Skin of body (tissue), 2 donors: ENCODE results near the gene IDS. TPM values are rescaled to one million over a fixed set of nuclear protein-coding genes. Genes with fewer than 3 reads are reported as not detected.
"Not testable (repeated sequence)": the region's sequence is repeated elsewhere in the genome, so short reads cannot be mapped to it uniquely, and the experiment has no call there.

ENCODE experiments used
- DNase-seq: peaks from one replicate; lab custom pipeline; 2025; lab: John Stamatoyannopoulos, UW
- total RNA-seq: library from RNA; depleted of rRNA; stranded (reverse); fragments of >200 nt; gene quantifications from one replicate; pipeline ENCODE4 v1.2.3, GENCODE V29; 2014

Gene IDS, protein sequence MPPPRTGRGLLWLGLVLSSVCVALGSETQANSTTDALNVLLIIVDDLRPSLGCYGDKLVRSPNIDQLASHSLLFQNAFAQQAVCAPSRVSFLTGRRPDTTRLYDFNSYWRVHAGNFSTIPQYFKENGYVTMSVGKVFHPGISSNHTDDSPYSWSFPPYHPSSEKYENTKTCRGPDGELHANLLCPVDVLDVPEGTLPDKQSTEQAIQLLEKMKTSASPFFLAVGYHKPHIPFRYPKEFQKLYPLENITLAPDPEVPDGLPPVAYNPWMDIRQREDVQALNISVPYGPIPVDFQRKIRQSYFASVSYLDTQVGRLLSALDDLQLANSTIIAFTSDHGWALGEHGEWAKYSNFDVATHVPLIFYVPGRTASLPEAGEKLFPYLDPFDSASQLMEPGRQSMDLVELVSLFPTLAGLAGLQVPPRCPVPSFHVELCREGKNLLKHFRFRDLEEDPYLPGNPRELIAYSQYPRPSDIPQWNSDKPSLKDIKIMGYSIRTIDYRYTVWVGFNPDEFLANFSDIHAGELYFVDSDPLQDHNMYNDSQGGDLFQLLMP
- 25.4 TPM for total RNA-seq

DNA sequence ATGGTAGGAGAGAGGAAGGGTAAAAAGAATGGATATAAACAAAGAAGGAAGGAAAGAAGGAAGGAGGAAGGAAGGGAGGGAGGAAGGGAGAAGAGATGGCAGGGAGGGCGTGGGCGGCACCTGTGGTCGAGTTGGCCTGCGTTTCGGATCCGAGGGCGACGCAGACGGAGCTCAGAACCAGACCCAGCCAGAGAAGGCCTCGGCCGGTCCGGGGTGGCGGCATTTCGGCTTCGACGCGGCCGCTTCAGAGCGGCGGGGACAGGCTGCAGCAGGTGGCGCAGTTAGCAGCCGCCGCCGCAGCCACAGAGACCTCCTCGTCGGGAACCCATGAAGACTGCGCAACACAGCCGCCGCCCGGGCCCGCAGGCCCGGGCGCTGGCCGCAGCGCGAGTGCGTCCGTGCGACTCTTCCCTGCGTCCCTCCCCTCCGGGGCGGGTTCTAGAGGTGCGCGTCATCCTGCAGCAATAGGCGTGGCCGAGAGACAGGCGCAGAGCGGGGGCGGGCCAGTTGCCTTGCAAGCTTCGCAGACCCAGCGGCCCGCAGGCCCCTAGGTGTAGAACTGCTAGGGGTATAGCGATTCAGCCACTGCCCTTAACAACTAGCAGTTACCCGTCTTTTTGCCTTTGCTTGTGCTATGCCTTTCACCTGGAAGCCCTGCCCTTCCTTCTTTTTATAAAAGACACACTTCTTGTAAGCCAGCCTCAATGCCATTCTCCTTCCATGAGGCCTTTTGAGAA, at the start of gene IDS:
IDS (minus strand) TSS at position 392 of the 737 bp plus-strand sequence; CDS start at position 223, 169 bp downstream.
- peak; percentile 77 for DNase-seq

DNA sequence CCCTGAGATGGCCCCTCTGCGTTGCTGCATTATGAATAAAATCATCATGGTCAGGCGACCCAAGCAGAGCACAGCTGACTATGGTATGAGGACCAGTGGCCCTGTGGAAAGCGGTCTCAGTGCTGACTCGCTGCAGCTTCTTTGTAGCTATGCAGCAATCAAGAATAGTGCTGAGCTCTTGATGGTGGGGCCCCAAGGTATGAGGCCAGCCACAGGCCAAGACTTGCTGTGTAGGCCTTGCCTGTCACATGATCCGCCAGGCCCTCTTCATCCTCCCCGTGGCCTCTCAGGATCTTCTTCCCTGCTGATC, 46.8 kb upstream of the IDS start:
- not testable (repeated sequence) for DNase-seq

DNA sequence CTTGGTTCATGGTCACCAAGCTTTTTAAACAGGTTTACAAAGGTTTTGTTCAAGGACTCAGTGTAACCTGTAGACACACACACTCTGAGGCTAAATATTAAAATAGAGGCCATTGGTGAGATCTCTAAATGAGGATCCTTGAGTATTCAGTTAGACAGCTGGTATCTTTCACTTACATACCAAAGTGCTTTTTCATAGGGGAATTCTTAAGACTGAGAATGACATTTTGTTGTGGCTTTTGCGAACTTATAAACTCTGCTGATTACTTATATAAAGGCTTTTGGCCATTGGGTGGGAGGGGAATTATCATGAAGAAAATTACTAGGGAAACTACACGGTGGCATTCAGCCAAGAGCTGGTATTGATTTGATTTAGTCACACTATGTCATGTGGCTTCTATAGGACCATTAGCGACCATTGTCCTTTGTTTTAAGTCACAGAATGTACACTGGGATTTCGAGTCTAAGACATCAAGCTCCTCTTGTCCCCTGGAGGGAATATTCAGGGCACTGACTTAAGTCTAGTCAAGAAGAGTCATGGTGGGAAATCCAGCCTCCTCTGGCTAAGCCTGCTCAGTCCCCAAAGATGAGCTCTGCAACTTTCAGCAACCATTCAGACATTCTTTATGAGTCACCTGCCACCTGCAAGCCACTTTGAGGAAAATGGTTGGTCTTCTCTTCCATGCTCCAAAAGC, 46.3 kb upstream of the IDS start:
- DNase-seq, result not testable (repeated sequence)

DNA sequence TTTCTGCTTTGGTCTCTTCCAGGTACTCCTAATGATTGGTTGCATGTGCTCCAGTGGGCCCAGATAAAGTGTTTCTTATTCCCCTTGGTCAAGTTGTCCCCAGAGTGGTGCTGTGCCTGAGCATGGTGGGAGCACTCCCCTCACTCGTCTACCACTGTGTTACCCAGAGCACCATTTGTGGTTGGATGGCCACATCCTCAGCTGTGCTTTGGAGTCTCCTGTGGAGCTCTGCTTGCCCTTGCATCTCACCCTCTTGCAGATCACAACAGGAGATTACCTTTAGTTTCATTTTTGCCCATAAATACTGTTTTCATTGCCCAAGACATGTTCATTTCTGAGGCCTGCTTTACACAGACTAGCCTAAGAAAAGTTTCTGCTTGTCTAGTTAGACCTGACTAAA, 45.3 kb upstream of the IDS start:
- not testable (repeated sequence) for DNase-seq

DNA sequence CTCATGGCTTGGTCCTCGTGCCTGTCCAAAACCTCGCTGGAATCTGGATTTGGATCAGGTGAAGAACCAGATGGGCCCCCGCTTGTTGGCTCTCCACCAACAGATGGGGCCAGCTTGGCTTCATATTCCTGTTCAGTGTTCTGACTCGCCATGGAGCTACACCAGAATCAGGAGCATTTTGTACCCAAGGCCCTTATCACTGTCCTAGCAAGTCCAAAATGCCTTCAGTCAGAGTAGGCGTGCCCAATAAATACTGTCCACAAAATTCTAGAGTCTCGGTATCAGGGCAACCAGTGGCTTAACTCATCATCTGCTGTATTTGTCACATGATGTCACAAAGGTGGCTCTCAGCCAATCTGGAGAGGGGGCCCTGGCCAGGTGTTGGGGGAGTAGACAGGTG, 44.6 kb upstream of the IDS start, which contains the start of gene HSFX3:
HSFX3 (minus strand) TSS at position 224 of the 400 bp plus-strand sequence; CDS start at position 152, 72 bp downstream.
- not testable (repeated sequence) for DNase-seq

DNA sequence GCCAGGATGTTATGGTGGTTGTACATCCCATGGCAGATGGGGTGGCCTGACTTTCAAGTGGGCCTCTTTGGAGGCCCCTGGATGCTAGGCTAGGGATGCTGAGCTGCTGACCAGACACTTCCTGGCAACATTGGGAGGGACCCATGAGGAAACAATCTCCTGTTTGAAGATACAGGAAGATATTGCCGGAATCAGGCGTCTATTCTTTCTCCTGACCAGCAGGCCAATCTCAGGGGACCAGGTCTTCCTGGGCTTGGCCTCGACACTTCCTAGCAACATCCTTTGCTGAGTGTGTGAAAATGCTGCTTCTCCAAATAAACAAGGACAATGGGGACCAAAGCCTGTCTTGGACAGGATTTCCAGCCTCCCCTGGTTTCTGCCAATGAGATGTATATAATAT, 42.7 kb upstream of the IDS start:
- DNase-seq, result not testable (repeated sequence)

DNA sequence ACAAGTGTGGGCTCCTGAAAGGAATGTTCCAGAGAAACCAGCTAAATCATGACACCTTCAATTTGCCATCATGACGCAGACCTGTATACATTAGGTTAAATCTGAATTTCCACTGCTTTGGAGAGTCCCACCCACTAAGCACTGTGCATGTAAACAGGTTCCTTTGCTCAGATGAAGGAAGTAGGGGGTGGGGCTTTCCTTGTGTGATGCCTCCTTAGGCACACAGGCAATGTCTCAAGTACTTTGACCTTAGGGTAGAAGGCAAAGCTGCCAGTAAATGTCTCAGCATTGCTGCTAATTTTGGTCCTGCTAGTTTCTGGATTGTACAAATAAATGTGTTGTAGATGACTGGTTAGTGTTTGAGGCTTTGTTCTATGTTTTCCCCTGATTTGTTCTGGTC, 41.9 kb upstream of the IDS start:
- DNase-seq, result not testable (repeated sequence)

DNA sequence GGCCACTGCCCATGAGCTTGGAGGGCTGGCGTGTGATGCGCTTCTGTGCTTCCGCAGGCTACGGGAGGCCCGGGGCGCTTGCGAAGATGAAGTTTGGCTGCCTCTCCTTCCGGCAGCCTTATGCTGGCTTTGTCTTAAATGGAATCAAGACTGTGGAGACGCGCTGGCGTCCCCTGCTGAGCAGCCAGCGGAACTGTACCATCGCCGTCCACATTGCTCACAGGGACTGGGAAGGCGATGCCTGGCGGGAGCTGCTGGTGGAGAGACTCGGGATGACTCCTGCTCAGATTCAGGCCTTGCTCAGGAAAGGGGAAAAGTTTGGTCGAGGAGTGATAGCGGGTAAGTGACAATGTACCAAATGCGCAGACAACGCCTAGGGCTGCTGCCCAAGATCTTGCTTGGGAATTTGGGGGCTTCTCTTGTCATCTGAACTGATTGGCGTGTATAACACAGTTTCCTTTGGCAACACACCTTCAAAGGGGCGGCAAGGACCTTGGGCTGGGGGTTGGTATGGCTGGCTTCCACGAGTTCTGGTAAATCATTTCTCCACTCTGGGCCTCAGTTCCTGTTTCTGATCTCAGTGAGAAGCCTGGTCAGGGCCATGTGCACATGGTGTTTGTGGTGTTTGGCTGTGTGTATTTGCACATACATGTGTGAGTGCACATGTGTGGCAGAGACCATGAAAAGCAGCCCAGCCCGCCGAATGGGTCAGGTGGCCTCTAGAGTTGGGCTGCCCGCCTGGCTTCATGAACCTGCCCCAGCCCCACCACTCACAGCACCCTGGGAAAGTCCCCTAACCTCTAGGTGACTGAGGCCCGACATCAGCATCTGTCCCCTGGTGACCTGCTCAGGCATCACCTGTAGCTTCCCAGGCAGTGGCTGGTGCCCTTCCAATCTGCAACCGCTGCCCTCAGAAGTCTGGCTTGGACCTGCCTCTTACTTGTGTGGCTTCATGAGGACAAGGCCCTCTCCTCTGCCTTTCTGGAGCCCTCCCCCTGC, 40.7 kb upstream of the IDS start:
- DNase-seq, result not testable (repeated sequence)

DNA sequence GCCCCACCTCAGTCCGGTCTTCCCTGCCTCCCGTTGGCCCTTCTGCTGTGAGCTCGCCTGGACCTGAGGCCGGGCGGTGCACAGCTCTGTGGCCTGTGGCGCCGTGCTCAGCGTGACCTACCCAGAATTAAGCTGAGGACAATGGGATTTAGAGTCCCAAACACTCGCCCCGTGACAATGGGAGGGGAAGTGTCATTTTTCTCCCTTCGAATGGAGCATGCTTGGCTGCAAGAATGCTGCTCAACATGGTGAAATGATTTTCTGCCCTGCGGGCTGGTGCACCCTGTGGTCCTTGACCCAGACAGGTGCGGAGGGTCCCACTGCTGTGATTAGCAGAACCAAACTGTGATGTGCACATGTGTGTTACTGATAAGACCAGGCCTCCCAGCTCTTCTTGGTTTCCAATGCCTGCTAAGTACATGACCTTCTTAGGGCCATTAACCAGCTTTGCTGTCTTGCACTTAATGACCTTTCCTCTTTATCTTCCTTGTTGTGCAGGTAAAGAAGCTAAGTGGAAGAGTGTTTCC, 36.5 kb upstream of the IDS start:
- no peak for DNase-seq

DNA sequence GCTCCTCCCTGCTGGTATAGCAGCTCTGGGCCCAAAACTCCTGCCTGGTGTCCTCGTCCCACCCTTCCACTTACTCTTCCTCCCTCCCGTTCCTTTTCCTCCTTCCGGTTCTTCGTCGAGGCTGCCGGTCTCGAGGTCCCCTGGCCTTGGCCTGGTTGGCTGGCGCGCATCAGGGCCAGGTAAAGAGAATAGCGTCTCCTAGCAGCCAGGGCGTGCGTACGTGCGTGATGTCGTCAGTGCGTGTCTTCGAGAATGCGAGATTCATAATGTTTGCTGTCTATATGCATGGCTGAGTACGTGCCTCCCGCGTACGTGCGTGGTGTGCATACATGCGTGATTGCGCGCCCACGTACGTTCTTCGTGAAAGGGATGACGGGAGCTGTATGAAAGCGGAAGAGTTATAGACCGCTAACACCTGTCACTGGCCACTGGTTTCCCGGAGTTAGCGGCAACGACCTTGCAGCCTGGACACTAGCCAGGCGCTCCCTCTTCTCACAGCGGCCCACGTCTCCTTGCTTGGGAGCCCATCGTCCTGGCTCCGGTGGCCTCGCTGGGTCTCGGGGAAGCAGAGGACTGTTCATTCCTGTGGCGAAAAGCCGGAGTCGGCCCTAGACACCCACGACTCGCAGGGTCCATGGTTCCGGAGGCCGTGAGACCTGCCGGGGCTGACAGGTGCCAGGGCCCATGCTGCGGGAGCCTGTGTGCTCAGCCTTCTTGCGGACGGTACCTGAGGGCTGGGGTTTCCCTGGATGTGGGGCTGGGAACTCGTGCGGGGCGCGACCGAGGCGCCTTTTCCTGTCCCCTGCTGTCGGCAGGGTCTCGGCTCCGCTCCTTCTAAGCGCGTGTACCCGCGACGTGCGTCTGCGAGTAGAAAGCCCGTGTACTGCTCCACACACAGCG, 35.8 kb upstream of the IDS start, which contains the start of gene EOLA1:
EOLA1 (plus strand) TSS at position 392 of the 900 bp plus-strand sequence. CDS start 4,619 bp downstream, outside the sequence.
- no peak for DNase-seq

DNA sequence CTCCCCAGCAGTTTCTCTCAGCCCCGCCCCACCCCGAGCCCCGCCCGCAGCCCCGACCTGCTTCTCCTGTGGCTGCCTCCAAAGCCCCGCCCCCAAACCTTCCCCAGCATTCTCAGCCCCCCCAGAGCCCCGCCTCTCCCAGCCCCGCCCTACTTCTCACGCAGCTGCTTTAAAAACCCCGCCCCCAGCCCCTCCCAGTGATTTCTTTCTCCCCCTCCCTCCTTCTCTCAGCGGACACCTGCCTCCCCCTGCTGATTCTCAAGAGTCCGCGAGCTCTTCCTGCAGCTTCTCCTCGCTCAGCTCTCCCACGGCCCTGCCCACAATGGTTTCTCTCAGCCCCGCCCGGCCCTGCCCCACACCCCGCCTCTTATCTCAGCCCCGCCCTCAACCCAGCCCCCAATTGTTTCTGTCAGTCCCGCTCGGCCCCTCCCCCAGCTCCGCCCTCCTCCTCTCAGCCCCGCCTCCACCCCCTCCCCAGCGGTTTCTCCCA, 35.1 kb upstream of the IDS start:
- peak; percentile 92 for DNase-seq

DNA sequence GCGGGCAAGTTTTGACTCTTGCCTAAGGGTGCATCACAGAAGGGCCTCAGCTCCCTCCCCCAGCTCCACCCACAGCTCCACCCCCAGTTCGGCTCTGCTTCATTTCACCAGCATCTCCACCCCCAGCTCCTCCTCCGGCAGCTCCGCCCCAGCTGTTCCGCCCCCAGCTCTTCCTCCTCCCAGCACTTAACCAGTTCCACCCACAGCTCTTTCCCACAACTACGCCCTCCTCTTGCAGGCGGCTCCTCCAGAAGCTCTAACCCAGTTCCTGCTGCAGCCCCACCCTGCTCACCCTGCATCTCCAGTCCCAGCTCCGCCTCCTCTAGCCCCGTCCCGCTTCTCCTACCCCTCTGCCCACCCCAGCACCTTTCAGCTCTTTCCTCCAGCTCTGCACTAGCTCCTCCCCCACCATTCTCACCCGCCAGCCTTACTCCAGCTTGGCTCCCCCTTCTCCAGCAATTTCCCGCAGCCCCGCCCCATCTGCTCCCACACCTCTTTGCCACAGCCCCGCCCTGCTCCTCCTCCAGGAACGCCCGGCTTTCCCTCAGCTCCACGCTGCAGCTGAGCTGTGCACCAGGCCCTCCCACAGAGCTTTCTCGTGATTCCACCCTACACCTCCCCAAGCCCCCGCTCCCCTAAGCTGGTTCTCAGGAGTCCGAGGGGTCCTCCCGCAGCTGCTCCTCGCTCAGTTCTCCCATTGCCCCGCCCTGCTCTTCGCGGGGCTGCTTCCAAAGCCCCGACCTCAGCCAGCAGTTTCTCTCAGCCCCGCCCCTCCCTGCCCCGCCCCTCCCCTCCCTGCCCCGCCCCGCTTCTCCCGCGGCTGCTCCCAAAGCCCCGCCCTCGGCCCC, 34.4 kb upstream of the IDS start:
- peak; percentile 93 for DNase-seq

DNA sequence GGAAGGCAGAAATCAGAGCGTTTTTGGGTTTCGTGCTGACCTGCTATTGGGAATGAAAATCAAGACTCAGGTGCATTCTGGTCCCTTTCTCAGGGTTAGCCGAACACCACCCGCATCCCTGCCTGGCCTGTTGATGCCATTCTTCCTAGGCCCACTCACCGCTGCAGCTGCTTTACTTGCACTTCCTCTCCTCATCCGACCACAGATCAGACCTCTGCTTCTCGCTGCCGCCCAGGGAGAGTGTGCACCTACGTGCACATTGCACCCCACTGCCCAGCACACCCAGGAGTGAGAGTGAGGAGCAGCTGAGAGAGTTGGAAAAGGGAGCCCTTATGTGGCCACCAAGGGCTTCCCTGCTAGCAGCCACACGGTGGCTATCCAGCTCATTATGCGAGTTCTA, 32.4 kb upstream of the IDS start:
- not testable (repeated sequence) for DNase-seq

DNA sequence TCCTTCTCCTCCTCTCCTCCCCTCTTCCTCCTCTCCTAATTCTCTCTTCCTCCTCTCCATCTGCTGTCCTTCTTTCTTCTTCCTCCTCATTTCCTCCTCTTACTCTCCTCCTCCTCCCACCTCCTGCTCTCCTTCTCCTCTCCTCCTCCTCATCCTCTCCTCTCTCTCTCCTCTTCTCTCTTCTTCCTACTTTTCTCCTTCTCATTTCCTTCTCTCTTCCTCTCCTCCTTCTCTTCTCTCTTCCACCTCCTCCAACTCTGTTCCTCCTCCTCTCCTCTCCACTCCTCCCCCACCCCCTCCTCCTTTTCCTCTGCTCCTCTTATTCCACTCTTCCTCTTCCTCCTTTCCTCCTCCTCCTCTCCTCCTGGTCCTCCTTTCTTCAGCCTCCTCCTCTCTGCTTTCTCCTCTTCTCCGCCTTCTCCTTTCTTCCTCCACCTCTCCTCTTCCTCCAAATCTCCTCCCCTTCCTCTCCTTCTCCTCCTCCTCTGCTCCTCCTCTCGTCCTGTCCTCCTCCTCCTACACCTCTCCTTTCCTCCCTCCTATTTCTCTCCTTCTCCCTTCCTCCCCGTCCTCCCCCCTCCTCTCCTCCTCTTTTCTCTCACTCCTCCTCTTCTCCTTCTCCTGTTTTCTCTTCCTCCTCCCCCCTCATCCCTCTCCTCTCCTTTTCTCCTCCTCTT, 30.0 kb upstream of the IDS start:
- DNase-seq, result not testable (repeated sequence)

DNA sequence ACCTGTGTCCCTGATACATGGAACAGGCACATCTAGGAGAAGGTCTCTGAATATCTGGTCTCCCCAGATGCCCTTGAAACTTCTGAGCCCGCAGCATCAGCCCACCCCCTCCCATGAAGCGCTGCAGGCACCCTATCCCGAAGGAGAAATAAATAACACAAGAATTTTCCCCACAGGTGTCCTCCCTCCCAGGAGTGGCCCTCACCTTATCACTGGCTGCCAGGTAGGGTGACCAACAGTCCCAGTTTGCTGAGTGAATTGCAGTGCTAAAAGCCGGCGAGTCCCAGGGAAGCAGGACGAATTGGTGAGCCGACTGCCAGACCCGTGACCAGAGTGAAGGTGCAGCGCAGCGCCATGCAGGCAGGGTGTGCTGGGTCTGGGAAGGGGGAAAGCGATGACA, 28.9 kb upstream of the IDS start:
- not testable (repeated sequence) for DNase-seq

DNA sequence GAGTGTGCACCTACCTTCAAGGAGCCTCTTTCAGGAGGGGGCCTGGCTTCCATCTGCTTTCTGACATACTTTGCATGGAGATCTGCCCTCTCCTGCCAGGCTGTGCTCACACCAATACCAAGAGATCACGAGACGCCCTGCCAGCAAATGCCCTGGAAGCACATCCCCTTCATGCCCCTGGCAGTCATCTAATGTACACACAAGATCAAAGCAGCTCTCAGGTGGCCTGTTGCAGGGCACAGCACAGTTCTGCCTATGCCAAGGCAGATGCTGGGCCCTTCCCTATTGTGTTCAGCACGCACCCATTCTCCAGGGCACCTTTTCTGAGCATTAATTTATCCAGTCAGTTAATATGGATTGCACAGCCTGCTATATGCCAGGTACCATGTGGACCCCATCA, 27.8 kb upstream of the IDS start:
- not testable (repeated sequence) for DNase-seq

DNA sequence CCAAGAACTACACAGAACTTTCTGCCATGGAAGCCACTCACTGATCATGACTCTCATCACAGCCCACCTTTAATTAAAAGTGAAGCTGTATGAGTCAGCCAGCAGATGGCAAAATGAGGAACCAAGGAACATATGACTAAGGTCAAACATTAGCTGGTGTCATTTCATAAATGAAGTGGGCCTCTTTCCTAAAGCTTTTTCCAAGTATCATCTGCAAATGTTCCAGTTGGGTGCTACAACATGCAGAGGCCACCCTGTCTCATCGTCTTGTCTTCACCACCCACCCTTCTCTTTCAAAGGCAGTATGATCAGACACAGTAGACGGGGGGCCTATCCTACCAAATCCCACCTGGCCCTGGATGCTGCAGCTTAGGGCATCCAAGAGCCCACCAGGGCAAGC, 26.5 kb upstream of the IDS start:
- DNase-seq, result no peak
